ENCODE results near the gene ATP11B. TPM values are rescaled to one million over a fixed set of nuclear protein-coding genes. Genes with fewer than 3 reads are reported as not detected.
"Not testable (repeated sequence)": the region's sequence is repeated elsewhere in the genome, so short reads cannot be mapped to it uniquely, and the experiment has no call there.

Gene ATP11B
- total RNA-seq, 3 donors from 2014 or later (not counting 1 experiment from before 2014, with no cell fraction given): 157 to 174 (median 172) TPM

DNA sequence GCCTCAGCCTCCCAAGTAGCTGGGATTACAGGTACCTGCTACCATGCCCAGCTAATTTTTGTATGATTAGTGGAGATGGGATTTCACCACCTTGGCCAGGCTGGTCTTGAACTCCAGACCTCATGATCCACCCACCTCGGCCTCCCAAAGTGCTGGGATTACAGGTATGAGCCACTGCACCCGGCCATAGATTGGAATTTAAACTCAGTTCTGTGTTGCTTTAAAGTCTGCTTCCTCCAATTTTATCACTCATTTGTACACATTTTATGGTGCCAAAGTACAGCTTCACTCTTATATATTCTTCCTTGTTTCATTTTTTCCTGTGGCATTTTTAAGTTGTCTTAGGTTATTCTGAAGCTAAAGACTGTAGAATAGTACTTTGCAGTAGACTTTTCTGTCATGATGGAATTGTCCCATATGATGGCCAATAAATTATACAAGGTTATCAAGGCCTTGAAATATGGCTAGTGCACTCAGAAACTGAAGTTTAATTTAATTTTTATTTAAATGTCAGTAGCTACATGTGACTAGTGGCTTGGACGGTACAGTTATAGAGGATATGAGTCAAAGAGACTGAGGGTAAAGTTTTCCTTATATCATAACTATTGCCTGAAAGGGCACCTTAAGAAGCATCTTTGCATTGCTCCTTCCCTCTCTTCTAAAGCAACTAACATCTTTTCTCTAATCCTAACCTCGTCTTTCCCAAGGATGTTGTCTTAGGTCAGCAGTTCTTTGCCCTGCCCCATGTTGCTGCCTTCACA, 28.1 kb downstream of the ATP11B start:
- TF ChIP-seq, protein P1, sequence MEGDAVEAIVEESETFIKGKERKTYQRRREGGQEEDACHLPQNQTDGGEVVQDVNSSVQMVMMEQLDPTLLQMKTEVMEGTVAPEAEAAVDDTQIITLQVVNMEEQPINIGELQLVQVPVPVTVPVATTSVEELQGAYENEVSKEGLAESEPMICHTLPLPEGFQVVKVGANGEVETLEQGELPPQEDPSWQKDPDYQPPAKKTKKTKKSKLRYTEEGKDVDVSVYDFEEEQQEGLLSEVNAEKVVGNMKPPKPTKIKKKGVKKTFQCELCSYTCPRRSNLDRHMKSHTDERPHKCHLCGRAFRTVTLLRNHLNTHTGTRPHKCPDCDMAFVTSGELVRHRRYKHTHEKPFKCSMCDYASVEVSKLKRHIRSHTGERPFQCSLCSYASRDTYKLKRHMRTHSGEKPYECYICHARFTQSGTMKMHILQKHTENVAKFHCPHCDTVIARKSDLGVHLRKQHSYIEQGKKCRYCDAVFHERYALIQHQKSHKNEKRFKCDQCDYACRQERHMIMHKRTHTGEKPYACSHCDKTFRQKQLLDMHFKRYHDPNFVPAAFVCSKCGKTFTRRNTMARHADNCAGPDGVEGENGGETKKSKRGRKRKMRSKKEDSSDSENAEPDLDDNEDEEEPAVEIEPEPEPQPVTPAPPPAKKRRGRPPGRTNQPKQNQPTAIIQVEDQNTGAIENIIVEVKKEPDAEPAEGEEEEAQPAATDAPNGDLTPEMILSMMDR (IDR thresholded peaks at IDR 0.05): no peak
- Histone ChIP-seq H3K4me3 (ENCODE audit: low read length) (no peak overlapping the region), H3K27ac (ENCODE audit: low read length) (no peak overlapping the region), H3K4me1 (ENCODE audit: control insufficient read depth, insufficient read depth, low read length) (no peaks in the 10 kb centered on the region), H3K9me3 (ENCODE audit: control insufficient read depth, insufficient read depth, low read length) (no peaks in the 10 kb centered on the region), H3K27me3 (ENCODE audit: control insufficient read depth, insufficient read depth, low read length) (no peaks in the 10 kb centered on the region), H3K36me3 (ENCODE audit: control insufficient read depth, insufficient read depth, low read length) (peaks cover 10% of the 10 kb centered on the region)
- Mint-ChIP-seq H3K27me3 (ENCODE audit: low read depth in 2 of 2) (no peaks in the 10 kb centered on the region), H3K4me3 (no peak overlapping the region), H3K4me1 (peaks cover 33 to 56% of the 10 kb centered on the region in 2 donors), H3K27ac (peak overlapping the region; percentile 47 to 48), H3K9me3 (no peaks in the 10 kb centered on the region), H3K36me3 (no peaks in the 10 kb centered on the region)
- intact Hi-C loops (cut with micrococcal nuclease): no loop called here
- ATAC-seq (no peak), DNase-seq (no peak)
- 98% methylated on average over 3 of the region's 4 CpGs for WGBS (ENCODE audit: insufficient coverage)

DNA sequence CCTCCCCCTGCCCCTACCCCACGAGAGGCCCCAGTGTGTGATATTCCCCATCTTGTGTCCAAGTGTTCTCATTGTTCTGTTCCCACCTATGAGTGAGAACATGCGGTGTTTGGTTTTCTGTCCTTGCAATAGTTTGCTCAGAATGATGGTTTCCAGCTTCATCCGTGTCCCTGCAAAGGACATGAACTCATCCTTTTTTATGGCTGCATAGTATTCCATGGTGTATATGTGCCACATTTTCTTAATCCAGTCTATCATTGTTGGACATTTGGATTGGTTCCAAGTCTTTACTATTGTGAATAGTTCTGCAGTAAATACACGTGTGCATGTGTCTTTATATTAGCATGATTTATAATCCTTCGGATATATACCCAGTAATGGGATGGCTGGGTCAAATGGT, 29.0 kb downstream of the ATP11B start:
- intact Hi-C loops (cut with micrococcal nuclease); H3K36me3 Mint-ChIP-seq; H3K4me3 Mint-ChIP-seq; H3K9me3 ChIP-seq (ENCODE audit: control insufficient read depth, insufficient read depth, low read length); H3K27me3 Mint-ChIP-seq (ENCODE audit: low read depth in 2 of 2); H3K9me3 Mint-ChIP-seq; H3K36me3 ChIP-seq (ENCODE audit: control insufficient read depth, insufficient read depth, low read length); H3K4me3 ChIP-seq (ENCODE audit: low read length); DNase-seq; H3K27ac ChIP-seq (ENCODE audit: low read length); ATAC-seq; H3K4me1 ChIP-seq (ENCODE audit: control insufficient read depth, insufficient read depth, low read length); H3K27me3 ChIP-seq (ENCODE audit: control insufficient read depth, insufficient read depth, low read length): not testable (repeated sequence)
- Mint-ChIP-seq H3K27ac (peak overlapping the region in 1 of 2 donors; percentile 47), H3K4me1 (peaks cover 34 to 59% of the 10 kb centered on the region in 2 donors)
- WGBS (ENCODE audit: insufficient coverage): 90% methylated on average over 4 of the region's 5 CpGs

DNA sequence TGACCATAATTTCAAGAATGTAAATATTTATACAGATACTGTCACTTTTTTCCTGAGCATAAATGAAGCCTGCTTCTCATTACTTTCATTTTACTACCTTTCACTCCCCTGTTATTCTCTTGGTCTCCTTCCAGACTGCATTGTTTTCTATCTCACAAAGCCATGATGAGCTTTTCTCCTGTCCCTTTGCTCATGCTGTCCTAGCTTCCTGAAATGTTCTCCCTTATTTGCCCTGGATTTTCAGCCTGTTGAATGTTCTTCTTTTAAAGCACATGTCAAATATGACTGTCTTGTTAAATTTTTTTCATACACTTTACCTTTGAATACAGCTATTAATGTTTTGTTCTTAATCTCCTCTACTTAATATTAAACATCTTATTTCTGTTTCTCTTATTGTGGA, 31.7 kb downstream of the ATP11B start:
- ATAC-seq: no peak
- DNase-seq: no peak
- Mint-ChIP-seq H3K27ac (peak overlapping the region; percentile 6 to 21), H3K27me3 (ENCODE audit: low read depth in 2 of 2) (no peaks in the 10 kb centered on the region), H3K36me3 (no peaks in the 10 kb centered on the region), H3K4me1 (peaks cover 40 to 49% of the 10 kb centered on the region in 2 donors), H3K4me3 (no peak overlapping the region), H3K9me3 (no peaks in the 10 kb centered on the region)
- H3K4me1 ChIP-seq (ENCODE audit: control insufficient read depth, insufficient read depth, low read length): no peaks in the 10 kb centered on the region
- H3K9me3 ChIP-seq (ENCODE audit: control insufficient read depth, insufficient read depth, low read length): no peaks in the 10 kb centered on the region
- peaks cover 21% of the 10 kb centered on the region for H3K36me3 ChIP-seq (ENCODE audit: control insufficient read depth, insufficient read depth, low read length)
- TF ChIP-seq, protein P1 (IDR thresholded peaks at IDR 0.05): no peak
- no peak overlapping the region for H3K4me3 ChIP-seq (ENCODE audit: low read length)
- no peak overlapping the region for H3K27ac ChIP-seq (ENCODE audit: low read length)
- intact Hi-C loops (cut with micrococcal nuclease): no loop called here
- no peaks in the 10 kb centered on the region for H3K27me3 ChIP-seq (ENCODE audit: control insufficient read depth, insufficient read depth, low read length)

DNA sequence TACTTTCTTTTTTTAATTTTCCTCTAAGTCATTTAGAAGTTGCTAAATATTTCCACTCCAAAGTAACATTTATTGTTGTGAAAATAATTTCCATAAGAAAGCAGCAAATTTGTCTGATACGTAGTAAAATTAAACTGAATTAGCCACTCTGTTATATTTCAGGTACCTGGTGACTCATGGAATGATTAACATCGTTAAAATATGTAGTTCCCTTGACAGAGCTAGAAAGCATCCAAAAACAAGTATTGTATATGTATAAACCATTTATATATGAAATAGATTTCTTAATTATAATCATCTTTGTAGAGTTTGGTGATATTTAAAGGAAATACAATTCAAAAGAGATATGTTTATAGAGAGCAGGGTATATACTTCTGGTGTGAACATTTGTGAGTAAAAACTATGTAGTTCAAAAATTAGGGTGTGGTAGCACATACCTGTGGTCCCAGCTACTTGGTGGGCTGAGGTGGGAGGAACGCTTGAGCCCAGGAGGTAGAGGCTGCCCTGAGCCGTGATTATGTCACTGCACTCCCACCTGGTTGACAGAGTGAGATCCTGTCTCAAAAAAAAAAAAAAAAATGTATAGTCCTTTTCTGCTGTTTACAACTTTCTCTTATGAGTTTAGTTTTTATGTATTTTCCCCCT, 36.6 kb downstream of the ATP11B start:
- Histone ChIP-seq H3K4me1 (ENCODE audit: control insufficient read depth, insufficient read depth, low read length) (no peaks in the 10 kb centered on the region), H3K27ac (ENCODE audit: low read length) (no peak overlapping the region), H3K9me3 (ENCODE audit: control insufficient read depth, insufficient read depth, low read length) (no peaks in the 10 kb centered on the region), H3K27me3 (ENCODE audit: control insufficient read depth, insufficient read depth, low read length) (no peaks in the 10 kb centered on the region), H3K36me3 (ENCODE audit: control insufficient read depth, insufficient read depth, low read length) (peaks cover 47% of the 10 kb centered on the region), H3K4me3 (ENCODE audit: low read length) (peak overlapping the region; percentile 3)
- ATAC-seq (no peak), DNase-seq (no peak)
- H3K4me3 Mint-ChIP-seq: no peak overlapping the region
- no peaks in the 10 kb centered on the region for H3K27me3 Mint-ChIP-seq (ENCODE audit: low read depth in 2 of 2)
- intact Hi-C loops (cut with micrococcal nuclease): loop anchor here (5.0 kb wide), 1 partner anchor 33 kb away; no protein-coding TSS in a partner anchor
- peak overlapping the region in 1 of 2 donors; percentile 36 for H3K27ac Mint-ChIP-seq
- WGBS (ENCODE audit: insufficient coverage): 93% methylated on average over 3 of the region's 4 CpGs
- peaks cover 18% of the 10 kb centered on the region for H3K36me3 Mint-ChIP-seq
- TF ChIP-seq, protein P1 (IDR thresholded peaks at IDR 0.05): no peak
- no peaks in the 10 kb centered on the region for H3K9me3 Mint-ChIP-seq
- H3K4me1 Mint-ChIP-seq: peaks cover 31 to 52% of the 10 kb centered on the region in 2 donors

Data from natural killer cell (primary cell).